HG02870 (cell line): ENCODE results near the gene TRIP6.
"Not testable (repeated sequence)": the region's sequence is repeated elsewhere in the genome, so short reads cannot be mapped to it uniquely, and the experiment has no call there.

ENCODE experiments used
- ATAC-seq: cut with Tn5 transposase; IDR thresholded peaks from one replicate; pipeline ENCODE4 v1.9.1; 2021; ENCODE audit warnings: mild to moderate bottlenecking, moderate library complexity; ENCODE audit not compliant: unreplicated experiment

TRIP6 gene

DNA sequence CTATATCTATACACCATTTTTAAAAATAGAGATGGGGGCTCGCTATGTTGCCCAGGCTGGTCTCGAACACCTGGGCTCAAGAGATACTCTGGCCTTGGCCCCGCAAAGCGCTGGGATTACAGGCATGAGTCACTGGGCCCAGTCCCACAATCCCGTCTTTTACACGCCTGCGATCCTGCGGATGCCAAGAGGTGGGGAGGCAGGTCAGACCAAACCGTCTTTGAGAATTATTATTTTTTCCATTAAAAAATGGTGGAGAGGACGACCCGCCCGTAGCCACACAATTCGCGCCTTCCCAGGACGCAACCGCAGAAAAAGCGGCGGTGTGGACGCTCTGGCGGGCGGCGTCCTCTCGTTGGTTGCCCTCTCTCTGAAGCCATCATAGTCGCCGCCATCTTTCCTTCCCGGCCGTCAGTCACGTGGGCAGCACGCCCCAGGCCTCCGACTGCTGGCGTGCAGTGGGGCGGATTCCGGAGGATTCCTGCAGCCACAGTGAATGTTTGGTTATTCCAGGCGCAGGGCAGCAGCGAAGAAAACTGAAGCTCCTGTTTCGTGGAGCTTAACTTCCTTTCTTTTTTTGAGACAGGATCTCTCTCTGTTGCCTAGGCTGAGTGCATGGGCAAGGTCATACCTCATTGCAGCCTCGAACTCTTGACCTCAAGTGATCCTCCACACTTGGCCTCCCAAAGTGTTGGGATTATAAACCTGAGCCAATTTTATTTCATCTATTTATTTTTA, 29.9 kb upstream of the TRIP6 start:
- ATAC-seq: no peak

DNA sequence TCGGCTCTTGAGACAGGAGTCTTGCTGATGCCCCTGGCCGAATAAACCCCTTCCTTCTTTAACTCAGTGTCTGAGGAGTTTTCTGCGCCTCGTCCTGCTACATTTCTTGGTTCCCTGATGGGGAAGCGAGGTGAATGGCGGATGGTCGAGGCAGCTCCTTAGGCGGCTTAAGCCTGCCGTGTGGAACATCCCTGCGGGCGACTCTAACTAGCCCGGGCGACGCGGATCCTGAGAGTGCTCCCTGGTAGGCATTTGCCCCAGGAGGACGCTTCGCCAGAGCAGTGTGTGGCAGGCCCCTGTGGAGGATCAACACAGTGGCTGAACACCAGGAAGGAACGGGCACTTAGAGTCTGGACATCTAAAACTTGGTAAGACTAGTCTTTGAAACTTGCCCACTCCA, 27.8 kb upstream of the TRIP6 start:
- ATAC-seq: no peak

DNA sequence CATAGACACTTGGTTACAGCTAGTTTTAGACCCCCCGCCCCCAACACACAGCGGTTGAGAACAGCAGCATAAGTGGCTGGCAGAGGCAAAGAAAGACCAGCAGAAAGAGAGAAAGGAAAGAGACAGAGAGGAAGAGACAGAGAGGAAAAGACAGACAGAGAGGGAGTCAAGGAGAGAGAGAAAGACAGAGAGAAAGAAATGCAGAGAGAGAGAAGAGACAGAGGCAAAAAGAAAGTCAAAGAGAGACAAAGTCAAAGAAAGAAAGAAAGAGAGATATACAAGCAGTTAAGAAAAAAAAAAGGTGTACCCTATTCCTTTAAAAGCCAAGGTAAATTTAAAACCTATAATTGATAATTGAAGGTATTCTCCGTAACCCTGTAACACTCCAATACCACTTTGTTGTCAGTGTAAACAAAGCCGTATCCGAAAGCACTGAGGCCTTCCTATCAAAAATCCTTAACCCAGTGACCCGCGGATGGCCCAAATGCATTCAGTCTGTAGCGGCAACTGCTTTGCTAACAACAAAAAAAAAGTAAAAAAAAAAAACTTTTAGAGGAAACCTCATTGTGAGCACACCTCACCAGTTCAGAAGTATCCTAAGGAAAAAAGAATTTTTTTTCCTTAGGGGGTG, 26.6 kb upstream of the TRIP6 start:
- no peak for ATAC-seq

DNA sequence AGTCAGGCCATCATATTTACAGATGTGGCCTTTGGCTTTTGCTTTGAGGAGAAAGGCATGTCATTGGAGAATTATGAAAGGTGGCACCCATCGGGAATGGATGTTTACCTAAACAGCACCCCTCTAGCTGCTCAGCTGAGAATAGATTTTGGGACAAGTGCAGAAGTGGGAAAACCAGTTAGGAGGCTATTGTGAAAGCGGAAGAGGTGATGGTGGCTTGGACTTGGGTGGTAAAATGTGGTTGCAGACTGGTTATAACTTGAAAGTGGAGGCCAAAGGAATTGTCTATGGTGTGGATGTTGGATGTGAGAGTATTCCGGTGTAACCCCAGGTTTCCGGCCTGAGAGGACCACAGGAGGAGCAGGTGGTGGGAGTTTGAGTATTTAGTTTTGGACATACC, 19.8 kb upstream of the TRIP6 start:
- ATAC-seq: no peak

DNA sequence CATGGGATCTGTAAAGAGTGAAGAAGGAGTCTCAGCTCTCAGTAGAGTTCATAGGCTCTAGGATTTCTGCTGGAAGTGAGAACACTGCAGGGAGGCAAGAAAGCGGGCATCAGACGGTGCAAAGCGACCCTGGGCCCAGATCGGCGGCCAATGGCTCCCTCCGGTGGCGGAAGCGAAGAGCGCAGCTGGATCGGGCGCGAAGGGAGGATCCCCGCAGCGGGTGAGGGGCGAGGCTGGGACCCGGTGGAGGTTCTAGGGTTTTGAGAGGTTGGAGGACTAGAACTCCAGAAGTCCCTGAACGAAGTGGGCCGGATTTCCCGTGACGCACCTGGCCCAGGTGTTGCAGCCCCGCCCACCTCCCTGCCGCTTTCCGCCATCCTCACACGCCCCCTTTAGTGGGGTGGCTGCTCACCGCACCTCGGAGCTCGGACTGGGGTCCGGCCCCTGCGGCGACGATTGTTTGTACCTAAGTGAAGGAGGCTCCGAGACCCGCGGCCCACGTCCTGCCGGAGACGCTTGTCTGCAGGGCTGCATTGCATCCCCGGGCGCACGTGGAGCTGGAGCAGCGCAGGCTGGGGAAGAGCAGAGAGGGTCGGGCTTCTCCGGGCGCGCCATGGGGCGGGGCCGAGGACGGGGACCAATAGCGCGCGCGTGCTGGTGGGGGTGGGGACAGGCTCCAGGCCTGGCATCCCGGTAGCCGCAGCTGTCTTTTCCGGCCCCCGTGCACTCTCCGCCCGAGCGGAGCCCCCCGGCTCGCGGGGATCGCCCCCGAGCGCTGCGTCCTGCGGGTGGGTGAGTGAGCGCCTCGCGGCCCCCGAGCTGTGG, 14.9 kb upstream of the TRIP6 start, which contains the start of gene SLC12A9:
Gene SLC12A9 (plus strand): TSS at position 666 of the 825 bp plus-strand sequence. CDS start 1,485 bp downstream, outside the sequence.
- ATAC-seq: peak; percentile 89

DNA sequence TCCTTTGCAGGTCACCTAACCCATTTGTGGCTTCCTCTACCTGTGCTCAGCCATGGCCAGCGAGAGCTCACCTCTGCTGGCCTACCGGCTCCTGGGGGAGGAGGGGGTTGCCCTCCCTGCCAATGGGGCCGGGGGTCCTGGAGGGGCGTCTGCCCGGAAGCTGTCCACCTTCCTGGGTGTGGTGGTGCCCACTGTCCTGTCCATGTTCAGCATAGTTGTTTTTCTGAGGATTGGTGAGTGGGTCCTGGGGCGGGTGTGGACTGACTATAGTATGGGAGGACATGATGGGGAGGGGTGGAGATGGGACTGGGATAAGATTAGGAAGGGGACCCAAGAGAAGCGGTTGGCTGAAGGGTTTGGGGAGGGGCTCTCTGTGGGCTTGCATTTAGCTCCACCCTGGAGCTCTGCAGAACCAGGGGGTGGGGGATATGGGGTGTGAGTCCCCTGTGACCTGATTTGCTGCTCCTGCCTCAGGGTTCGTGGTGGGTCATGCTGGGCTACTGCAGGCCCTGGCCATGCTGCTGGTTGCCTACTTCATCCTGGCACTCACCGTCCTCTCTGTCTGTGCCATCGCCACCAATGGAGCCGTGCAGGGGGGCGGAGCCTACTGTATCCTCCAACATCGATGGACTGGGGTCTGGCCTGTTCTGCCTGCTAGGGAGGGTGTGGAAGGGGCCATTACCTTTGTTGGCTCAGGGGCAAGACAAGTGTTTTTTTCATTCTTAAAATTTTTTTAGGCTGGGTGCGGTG, 12.9 kb upstream of the TRIP6 start:
- ATAC-seq: no peak

DNA sequence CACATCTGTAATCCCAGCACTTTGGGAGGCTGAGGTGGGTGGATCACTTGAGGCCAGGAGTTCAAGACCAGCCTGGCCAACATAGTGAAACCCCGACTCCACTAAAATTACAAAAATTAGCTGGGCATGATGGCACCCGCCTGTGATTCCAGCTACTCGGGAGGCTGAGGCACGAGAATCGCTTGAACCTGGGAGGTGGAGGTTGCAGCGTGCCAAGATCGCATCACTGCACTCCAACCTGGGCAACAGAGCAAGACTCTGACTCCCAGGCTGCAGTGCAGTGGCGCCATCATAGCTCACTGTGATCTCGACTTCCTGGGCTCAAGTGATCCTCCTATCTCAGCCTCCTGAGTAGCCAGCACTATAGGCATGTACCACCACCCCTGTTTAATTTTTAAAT, 12.3 kb upstream of the TRIP6 start:
- not testable (repeated sequence) for ATAC-seq

DNA sequence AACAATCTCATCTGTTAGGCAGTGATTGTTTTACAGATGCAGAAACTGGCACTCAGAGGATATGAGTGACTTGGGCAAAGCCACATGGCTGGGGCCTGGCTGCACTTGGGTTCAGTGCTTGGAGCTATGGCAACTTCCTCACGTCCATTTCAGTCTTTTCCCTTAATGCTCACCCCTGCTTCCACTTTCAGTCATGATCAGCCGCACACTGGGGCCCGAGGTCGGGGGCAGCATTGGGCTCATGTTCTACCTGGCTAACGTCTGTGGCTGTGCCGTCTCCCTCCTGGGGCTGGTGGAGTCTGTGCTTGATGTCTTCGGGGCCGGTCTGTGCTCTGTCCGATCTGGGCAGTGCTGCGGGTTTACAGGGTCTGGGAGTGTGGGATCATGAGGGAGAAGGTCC, 11.7 kb upstream of the TRIP6 start:
- ATAC-seq: no peak

DNA sequence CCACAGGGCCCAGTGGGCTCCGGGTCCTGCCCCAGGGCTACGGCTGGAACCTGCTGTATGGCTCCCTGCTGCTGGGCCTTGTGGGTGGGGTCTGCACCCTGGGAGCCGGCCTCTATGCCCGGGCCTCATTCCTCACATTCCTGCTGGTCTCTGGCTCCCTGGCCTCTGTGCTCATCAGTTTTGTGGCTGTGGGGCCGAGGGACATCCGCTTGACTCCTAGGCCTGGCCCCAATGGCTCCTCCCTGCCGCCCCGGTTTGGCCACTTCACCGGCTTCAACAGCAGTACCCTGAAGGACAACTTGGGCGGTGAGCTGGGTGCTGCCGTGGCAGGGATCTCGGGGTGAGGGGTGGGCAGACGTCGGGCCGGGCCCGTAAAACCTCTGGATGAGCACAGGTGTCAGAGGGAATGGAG, 10.3 kb upstream of the TRIP6 start:
- ATAC-seq: no peak

DNA sequence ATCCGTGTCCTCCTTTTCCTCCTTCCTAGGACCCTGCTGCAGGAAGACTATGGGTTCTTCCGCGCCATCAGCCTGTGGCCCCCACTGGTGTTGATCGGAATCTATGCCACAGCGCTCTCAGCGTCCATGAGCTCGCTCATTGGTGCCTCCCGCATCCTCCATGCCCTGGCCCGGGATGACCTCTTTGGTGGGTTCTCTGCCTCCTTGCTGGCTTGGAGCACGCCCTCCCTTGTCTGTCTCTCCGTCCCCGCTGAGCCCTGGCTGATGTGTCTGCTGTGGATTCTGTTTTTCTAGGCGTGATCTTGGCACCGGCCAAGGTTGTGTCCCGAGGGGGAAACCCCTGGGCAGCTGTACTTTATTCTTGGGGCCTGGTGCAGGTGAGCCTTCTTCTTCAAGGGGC, 7.3 kb upstream of the TRIP6 start:
- no peak for ATAC-seq

DNA sequence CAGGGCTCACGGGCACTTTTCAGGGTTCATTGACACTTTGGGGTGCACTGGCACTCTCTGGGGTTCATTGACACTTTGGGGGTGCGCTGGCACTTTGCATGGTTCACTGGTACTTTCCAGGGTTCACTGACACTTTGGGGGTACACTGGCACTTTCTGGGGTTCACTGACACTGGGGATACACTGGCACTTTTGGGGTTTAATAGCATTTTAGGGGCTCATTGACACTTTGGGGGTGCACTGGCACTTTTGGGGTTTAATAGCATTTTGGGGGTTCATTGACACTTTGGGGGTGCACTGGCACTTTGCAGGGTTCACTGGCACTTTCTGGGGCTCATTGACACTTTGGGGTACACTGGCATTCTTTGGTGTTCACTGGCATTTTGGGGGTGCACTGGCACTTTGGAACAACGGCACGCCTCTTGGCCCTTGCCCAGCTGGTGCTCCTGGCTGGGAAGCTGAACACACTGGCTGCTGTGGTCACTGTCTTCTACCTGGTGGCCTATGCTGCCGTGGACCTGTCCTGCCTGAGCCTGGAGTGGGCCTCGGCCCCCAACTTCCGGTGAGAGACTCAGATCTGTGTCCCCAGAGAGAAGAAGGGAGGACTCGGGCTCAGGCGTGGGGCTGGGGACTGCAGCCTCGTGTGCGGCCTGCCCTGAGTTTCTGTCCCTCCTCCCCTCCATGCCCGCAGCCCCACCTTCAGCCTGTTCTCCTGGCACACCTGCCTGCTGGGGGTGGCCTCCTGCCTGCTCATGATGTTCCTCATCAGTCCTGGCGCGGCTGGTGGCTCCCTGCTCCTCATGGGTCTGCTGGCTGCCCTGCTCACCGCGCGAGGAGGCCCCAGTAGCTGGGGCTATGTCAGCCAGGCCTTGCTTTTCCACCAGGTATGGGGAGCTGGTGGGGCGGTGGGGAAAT, 6.2 kb upstream of the TRIP6 start:
- no peak for ATAC-seq

DNA sequence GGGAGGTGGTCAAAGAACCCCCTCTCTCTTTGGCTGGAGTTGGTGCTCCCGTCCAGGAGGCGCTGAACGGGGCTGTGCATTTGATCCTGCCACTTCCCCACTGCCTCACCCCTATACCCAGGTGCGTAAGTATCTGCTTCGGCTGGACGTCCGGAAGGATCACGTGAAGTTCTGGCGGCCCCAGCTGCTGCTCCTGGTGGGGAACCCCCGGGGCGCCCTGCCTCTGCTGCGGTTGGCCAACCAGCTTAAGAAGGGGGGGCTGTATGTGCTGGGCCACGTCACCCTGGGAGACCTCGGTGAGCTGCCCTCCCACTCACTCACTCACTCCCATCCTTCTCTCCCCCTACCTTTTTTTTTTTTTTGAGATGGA, 5.6 kb upstream of the TRIP6 start:
- ATAC-seq: no peak

DNA sequence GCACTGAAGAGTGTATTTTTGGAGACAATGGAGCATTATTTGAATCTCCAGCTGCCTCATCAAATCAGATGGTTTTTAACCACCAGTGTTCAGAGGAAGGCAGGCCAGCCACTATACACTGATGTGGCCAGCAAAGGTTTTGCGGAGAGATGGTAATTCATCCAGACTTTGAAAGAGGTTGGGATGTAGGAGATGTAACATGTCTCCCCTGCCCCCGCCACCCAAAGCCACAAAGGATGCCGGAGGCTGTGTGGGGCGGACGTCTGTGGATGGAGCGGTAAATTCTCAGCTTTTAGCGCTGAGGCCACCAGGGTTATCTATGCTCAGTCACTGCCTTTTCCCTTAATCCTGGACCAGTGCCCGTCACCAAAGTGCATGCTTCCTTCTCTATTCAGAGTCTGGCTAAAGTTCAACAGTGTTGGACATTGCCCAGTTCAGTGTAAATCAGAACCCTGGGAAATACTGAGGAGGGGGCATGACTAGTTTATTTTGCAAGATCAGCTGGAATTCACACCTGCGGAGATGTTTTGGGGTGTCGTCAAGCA, 3.7 kb upstream of the TRIP6 start:
- no peak for ATAC-seq

DNA sequence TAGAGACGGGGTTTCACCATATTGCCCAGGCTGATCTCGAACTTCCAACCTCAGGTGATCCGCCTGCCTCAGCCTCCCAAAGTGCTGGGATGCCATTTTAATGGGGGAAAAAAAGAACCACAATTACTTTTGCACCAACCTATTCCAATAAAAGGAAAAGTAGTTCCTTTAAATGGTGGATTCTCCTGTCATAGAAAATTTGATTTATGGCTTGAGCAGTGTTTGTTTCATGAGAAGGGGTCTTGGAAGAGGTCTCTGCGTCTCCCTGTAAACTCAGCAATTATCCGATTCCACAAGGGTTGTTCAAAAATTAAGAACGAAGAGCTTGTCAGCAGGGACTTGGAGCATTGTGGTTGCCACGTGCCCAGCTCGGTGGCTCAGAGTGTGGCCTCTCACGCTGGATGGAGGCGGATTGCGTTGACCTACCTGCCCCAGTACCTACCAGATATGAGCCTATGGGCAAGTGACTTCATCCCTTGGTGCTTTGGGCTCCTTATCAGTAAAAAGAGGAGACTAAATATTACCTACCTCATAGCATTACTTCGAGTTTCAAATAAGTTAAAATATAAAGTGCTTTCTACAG, 2.8 kb upstream of the TRIP6 start:
- ATAC-seq: no peak

DNA sequence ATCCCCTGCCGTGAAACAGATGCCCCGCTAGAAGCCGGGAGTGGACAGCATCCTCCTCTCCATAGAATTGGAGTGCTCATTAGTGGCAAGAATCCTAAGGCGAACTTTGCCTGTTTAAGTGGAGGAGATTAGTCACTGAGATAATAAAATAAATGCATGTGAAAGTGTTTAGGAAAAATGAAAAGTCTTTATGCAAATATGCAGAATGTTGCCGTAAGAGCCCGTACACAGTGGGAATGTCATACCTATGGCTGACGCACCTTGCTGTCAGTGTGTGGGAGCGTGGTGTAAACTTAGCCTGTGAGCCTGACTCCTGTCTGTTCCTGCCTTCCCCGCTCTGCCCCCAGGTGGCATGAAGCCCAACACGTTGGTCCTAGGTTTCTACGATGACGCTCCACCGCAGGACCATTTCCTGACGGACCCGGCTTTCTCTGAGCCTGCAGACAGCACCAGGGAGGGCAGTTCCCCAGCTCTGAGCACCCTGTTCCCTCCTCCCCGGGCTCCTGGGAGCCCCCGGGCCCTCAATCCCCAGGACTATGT, 1.7 kb upstream of the TRIP6 start:
- no peak for ATAC-seq

DNA sequence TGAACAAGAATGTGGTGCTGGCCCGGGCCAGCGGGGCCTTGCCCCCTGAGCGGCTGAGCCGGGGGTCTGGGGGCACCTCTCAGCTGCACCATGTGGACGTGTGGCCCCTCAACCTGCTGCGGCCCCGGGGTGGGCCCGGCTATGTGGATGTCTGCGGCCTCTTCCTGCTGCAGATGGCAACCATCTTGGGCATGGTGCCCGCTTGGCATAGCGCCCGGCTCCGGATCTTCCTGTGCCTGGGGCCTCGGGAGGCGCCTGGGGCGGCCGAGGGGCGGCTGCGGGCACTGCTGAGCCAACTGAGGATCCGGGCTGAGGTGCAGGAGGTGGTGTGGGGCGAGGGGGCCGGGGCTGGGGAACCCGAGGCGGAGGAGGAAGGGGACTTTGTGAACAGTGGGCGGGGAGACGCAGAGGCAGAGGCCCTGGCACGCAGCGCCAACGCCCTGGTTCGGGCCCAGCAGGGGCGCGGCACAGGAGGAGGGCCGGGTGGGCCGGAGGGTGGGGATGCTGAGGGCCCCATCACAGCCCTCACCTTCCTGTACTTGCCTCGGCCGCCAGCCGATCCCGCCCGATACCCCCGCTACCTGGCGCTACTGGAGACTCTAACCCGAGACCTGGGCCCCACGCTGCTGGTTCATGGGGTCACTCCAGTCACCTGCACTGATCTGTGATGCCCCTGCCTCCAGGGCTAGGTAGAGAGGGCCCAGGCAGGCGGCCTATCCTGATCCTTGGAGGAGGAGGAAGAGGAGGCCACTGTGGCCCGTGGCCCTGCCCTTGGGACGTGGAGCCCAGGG, 1.1 kb upstream of the TRIP6 start:
- no peak for ATAC-seq

DNA sequence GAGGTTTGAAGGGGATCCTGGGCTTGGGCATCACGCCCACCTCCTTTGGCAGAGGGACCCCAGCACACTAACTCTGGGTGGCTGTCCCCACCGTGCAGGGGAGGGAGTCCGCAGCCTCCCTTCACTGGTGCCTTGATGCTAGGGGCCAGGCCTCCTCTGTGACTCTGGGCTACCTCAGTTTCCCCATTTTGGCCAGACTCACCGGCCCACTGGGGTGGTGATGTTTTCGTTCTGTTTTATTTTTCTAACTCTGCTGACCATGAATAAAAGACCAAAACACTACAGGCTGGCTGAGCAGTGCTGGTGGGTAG, 503 bp upstream of the TRIP6 start:
- ATAC-seq: no peak

DNA sequence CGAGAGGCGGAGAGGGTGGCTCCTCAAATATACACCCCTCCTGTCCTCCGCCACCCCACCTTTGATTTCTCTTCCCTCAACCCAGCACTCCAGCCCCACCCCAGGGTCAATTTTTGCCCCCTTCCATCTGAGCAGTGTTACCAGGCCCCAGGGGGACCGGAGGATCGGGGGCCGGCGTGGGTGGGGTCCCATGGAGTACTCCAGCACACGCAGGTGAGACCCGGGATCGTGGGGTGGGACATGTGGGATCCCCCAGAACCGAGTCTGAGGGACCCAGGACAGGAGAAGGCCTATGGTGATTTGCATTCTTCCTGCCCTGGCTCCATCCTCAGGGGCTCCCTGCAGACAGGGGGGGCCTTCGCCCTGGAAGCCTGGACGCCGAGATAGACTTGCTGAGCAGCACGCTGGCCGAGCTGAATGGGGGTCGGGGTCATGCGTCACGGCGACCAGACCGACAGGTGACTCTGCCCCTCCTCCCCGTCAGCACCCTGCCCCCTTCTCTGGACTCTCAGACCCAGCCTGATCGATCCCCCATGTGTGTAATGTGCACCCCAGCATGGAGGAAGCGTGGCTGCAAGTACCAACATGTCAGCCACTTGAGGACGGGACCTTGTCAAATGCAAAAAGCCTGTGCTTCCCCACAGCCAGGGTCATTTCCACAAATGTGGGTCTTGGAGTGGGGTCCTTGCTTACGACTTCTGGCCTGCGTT, 744 bp downstream of the TRIP6 start:
- ATAC-seq: peak; percentile 15
